SK-N-SH (cell line): Measurements from ENCODE around the gene FUNDC2.

Experiments used
- CTCF ChIP-seq: fragments of 200-600 bp; sonication (generic); IDR thresholded peaks from 2 replicates; pipeline ENCODE4 v1.6.1; 2017; ENCODE audit warnings: antibody characterized with exemption, mild to moderate bottlenecking, moderate library complexity
- JUND ChIP-seq: IDR thresholded peaks from 2 replicates; pipeline ENCODE4 v1.4.0; 2012
- MAX ChIP-seq: IDR thresholded peaks from 2 replicates; pipeline ENCODE4 v1.4.0; 2012; ENCODE audit warnings: low read depth
- POLR2AphosphoS5 ChIP-seq: IDR thresholded peaks from 2 replicates; pipeline ENCODE4 v1.6.1; 2012; ENCODE audit warnings: low read depth, low read length
- RCOR1 ChIP-seq: fragments of 150-350 bp; IDR thresholded peaks from 2 replicates; pipeline ENCODE4 v1.6.1; 2017; ENCODE audit warnings: antibody characterized with exemption, low read length
- ZBTB33 ChIP-seq: IDR thresholded peaks from 2 replicates; pipeline ENCODE4 v1.4.0; 2012; ENCODE audit warnings: low read depth, borderline replicate concordance
- TF ChIP-seq, protein P1 (sequence below): IDR thresholded peaks from 2 replicates; pipeline ENCODE4 v1.6.1; 2012; ENCODE audit warnings: mild to moderate bottlenecking, low read depth, low read length, moderate library complexity

GRCh38 chrX:155061760-155062159 lies 35.1 kb downstream of the FUNDC2 start:
- TF ChIP-seq RCOR1 (no peak), CTCF (no peak), ZBTB33 (no peak), JUND (no peak), MAX (no peak), POLR2AphosphoS5 (no peak)
- TF ChIP-seq, protein P1, sequence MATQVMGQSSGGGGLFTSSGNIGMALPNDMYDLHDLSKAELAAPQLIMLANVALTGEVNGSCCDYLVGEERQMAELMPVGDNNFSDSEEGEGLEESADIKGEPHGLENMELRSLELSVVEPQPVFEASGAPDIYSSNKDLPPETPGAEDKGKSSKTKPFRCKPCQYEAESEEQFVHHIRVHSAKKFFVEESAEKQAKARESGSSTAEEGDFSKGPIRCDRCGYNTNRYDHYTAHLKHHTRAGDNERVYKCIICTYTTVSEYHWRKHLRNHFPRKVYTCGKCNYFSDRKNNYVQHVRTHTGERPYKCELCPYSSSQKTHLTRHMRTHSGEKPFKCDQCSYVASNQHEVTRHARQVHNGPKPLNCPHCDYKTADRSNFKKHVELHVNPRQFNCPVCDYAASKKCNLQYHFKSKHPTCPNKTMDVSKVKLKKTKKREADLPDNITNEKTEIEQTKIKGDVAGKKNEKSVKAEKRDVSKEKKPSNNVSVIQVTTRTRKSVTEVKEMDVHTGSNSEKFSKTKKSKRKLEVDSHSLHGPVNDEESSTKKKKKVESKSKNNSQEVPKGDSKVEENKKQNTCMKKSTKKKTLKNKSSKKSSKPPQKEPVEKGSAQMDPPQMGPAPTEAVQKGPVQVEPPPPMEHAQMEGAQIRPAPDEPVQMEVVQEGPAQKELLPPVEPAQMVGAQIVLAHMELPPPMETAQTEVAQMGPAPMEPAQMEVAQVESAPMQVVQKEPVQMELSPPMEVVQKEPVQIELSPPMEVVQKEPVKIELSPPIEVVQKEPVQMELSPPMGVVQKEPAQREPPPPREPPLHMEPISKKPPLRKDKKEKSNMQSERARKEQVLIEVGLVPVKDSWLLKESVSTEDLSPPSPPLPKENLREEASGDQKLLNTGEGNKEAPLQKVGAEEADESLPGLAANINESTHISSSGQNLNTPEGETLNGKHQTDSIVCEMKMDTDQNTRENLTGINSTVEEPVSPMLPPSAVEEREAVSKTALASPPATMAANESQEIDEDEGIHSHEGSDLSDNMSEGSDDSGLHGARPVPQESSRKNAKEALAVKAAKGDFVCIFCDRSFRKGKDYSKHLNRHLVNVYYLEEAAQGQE = no peak
